GM19240 (cell line): Measurements from ENCODE around the gene TEX29.

Source experiments
- DNase-seq: peaks from one replicate; pipeline ENCODE4 v3.0.0; 2011; ENCODE audit warnings: low spot score; ENCODE audit not compliant: insufficient read length

The TEX29 gene

DNA sequence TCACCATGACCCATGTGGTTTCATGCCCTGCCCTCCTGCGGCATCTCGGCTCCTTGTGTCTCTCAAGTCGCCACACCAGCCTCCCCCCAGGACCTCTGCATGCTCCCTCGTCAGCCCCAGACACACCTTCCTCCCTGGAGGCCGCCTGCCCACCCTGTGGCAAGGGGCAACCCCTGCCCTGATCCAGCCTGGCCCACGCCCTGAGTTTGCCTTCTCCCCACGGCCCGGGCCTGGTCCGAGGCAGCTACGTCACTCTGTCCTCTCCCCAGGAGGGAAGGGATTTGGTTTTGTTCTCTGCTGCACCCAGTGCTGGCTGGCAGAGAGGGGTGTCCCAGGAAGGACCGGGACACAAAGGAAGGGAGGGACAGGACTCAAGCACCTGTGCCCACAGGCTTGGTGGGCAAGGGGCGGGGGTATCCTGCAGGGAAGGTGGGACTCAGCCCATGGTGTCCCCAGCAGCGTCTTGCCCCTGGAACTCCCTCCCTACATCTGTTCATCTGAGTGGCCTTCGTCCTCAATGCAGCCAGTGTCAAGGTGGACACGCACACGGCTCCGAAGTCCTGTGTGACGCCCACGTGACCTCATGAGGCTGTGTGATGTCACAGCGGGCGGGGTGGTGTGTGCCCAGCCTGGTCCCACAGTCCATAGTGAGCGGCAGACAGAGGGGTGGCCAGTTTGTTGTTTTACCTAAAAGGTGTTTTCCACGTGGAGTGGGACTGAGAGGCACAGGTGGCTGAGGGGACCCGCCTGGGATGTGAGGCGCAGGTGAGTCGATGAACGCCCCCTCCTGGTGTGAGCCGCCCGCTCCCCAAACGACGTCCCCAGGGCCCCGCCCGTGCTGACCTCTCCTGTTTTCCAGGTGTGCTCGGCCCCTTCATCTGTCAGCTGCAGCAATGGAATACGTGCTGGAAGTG lies at the start of gene TEX29:
TSS of gene TEX29 (plus strand) at position 645 of the 914 bp plus-strand sequence. CDS start at position 894, 249 bp downstream.
- DNase-seq, result no peak

- no peak for DNase-seq
Observed at GRCh38 chr13:111270765-111271698, 49.4 kb upstream of the TEX29 start.

GRCh38 chr13:111272117-111272516 lies 48.3 kb upstream of the TEX29 start:
- DNase-seq, result no peak

DNA sequence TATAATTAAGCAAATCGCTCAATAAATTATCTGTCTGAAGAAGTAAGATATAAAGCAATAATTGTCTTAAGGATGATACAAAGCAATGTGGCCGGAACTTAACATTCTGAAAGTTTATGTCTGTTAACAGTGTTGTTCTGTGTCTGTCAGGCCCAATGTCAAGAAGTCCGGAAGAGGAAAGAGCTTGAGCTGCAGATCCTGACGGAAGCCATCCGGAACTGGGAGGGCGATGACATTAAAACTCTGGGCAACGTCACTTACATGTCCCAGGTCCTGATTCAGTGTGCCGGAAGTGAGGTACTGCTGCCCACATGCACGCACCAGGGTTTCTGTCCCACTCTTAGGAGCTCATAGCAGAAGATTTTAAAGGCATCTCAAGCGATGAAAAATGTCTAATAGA lies 45.1 kb upstream of the TEX29 start:
- no peak for DNase-seq

DNA sequence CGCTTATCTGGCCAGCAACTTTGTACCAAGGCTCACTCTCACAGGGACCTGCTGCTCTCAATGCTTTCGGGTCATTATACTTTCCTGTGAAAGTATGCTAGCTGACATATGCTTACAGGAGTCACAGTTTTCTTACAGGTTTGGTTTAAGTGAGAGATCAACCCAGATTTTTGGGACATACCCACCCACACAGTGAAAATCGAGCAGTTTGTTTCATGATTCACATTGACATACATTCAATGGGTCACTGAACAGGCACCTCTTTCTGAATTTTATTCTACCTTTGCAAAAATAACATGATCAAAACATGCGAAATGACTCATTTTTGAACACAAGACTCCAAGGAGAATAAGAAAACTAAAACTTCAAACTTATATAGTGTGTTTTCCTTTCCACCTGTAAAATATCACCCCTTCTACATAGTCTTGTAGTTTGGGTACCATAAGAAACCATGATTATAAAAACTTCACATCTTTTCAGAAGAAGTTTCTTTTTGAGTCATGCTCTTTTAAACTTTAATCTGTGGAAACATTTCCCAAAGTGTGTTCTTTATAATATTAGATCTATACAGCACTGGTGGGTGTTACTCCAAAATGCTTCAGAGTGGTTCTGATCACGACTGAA lies 44.3 kb upstream of the TEX29 start:
- DNase-seq, result no peak

DNA sequence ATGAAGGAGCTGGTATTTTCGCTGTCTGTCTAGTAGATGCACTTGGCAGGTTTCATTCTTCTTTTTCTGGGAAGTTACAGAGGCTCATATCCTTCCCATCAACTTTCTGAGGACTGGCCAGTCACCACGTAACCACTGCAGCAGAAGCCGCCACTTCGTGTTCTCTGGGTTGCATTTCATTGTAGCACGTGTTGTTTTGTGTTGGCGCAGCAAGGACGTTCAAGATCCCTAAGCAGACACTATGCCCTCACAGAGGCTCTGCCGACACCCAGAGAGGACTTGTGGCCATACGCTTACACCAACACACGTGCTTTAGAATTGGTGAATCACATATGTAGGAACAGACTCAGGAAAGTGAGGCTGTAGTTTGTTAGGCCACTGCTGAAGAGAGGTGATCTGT lies 42.2 kb upstream of the TEX29 start:
- no peak for DNase-seq

- no peak for DNase-seq
Observed at GRCh38 chr13:111278743-111279652, 41.4 kb upstream of the TEX29 start.

- DNase-seq, result no peak
Observed at GRCh38 chr13:111280226-111280625, 40.2 kb upstream of the TEX29 start.

GRCh38 chr13:111280681-111281585 lies 39.5 kb upstream of the TEX29 start:
- no peak for DNase-seq

DNA sequence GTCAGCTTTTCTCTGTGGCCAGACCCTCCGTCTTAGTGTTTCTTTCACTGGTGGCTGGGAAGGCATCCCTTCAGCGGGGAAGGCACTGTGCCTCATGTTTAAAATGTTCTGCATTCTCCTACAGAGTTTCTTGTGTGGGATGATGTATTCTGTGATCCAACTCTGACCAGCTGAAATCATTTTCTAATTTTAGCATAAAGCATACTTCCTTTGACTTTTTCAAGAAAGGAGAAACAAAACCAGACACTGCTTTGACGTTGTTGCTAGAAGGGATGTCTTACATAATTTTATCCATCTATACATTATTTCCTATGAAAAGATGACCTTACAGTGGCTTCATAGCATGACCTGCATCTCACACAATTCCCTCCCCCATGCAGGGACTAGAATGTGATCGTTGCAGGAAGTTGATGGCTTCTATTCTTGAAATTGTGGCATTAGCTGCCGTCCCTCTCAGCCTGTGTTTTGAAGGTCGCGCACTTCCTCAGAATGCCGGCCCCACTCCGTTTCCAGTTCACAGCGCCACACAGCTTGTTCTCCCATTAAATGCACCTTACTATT lies 38.6 kb upstream of the TEX29 start:
- DNase-seq, result no peak

DNA sequence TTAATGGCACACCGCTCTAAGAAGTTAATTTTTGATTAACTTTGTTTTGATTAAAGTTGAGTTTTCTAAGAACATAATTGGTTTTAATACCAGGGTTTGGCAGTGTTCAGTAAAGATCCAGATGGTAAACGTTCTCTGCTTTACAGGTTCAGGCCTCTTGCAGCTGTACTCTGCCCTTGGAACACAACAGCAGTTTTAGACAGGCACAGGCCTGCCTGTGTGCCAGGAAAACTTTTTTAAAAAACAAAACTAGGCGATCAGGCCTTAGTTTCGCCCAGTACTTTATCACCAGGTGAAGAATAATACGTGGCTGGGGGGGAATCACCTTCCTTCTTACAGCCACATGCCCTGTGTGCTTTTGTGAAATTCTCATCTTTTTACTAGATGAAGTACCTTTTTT lies 38.0 kb upstream of the TEX29 start:
- DNase-seq, result no peak

- DNase-seq, result no peak
Observed at GRCh38 chr13:111282997-111283396, 37.4 kb upstream of the TEX29 start.

DNA sequence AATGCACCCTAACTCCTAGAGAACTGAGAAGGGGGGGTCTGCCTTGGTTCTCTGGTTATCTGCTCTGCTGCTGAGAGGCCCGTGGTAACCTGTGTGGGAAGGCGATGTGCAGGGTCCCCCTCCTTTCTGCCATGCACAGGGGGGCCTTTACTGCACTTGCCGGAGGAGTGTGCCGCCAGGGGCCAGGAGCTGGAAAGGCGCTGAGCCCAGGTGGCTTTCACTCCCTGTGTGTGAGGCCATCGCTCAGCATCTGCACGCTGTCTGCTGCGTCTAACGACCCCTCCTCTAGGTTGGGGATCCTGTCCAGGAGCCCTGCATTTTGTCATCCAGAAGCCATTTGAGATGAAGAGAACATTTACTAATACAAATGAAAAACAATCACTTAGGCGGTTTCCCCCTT lies 37.0 kb upstream of the TEX29 start:
- DNase-seq, result no peak

DNA sequence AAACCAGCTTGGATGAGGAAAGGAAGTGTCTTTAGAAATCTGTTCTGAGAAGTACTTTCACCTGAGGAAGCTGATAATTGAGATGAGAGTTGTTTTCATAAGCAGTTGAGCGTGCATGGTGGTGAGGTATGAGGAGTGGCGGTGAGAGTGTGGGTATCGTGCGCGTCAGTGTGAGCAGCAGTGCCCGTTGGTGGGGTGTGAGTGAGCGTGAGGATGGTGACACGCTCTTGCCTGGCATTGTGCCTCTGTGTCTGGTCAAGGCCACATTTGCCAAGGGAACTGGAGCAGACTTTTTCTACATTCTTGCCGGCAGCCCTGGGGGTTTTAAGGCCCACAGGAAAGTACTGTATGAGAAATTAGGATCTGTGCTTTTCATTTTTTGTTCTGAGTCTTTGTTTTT lies 36.5 kb upstream of the TEX29 start:
- no peak for DNase-seq

- DNase-seq, result no peak
Observed at GRCh38 chr13:111284565-111284964, 35.9 kb upstream of the TEX29 start.

GRCh38 chr13:111286162-111286561 lies 34.3 kb upstream of the TEX29 start:
- DNase-seq, result no peak

GRCh38 chr13:111286749-111287148 lies 33.7 kb upstream of the TEX29 start:
- no peak for DNase-seq

GRCh38 chr13:111287201-111287600 lies 33.2 kb upstream of the TEX29 start:
- no peak for DNase-seq

GRCh38 chr13:111288276-111288675 lies 32.2 kb upstream of the TEX29 start:
- no peak for DNase-seq
